Endodermal cell (in vitro differentiated cells): Measurements from ENCODE around the gene ZBTB7C. TPM values are rescaled to one million over a fixed set of nuclear protein-coding genes. Genes with fewer than 3 reads are reported as not detected.

Experiments used
- DNase-seq: peaks from one replicate; pipeline ENCODE4 v3.0.0-alpha.2; 2017
- H3K27ac ChIP-seq: 2 replicates; pipeline ENCODE4 v1.5.1; 2013; ENCODE audit warnings: mild to moderate bottlenecking, low read depth, low read length, moderate library complexity
- H3K27me3 ChIP-seq: 2 replicates; pipeline ENCODE4 v1.6.1; 2013; ENCODE audit warnings: mild to moderate bottlenecking, low read length, moderate library complexity; ENCODE audit not compliant: insufficient read depth, control insufficient read depth, poor library complexity, severe bottlenecking
- H3K36me3 ChIP-seq: 2 replicates; pipeline ENCODE4 v1.7.0; 2013; ENCODE audit warnings: mild to moderate bottlenecking, low read length, moderate library complexity; ENCODE audit not compliant: control insufficient read depth, insufficient read depth
- H3K4me1 ChIP-seq: one replicate; pipeline ENCODE4 v1.7.0; 2013; ENCODE audit warnings: low read length; ENCODE audit not compliant: control insufficient read depth, insufficient read depth
- H3K4me3 ChIP-seq: 2 replicates; pipeline ENCODE4 v1.5.1; 2013; ENCODE audit warnings: mild to moderate bottlenecking, low read length, moderate library complexity
- H3K9ac ChIP-seq: 2 replicates; pipeline ENCODE4 v1.6.1; 2013; ENCODE audit warnings: mild to moderate bottlenecking, low read length, moderate library complexity; ENCODE audit not compliant: poor library complexity, severe bottlenecking; ENCODE audit errors: extremely low read depth
- H3K9me3 ChIP-seq: 2 replicates; pipeline ENCODE4 v1.6.1; 2013; ENCODE audit warnings: mild to moderate bottlenecking, low read length, moderate library complexity; ENCODE audit not compliant: control insufficient read depth
- H3K27ac Mint-ChIP-seq: 2 replicates; pipeline ENCODE4 v1.8.0; 2020; ENCODE audit warnings: mixed read lengths
- H3K27me3 Mint-ChIP-seq: 2 replicates; pipeline ENCODE4 v1.8.0; 2021; ENCODE audit warnings: mild to moderate bottlenecking, mixed read lengths; ENCODE audit not compliant: insufficient read depth
- H3K36me3 Mint-ChIP-seq: 2 replicates; pipeline ENCODE4 v1.8.0; 2020; ENCODE audit warnings: low read depth, mixed read lengths
- H3K4me1 Mint-ChIP-seq: 2 replicates; pipeline ENCODE4 v1.8.0; 2020; ENCODE audit warnings: mixed read lengths
- H3K4me3 Mint-ChIP-seq: 2 replicates; pipeline ENCODE4 v1.8.0; 2020; ENCODE audit warnings: mild to moderate bottlenecking, moderate library complexity, mixed read lengths
- H3K9me3 Mint-ChIP-seq: 2 replicates; pipeline ENCODE4 v1.8.0; 2020; ENCODE audit warnings: mild to moderate bottlenecking, mixed read lengths
- WGBS, 2 experiments: methylation state at CpG; one replicate each; pipeline versions ENCODE4 v1.1.5 to v1.1.7; 2013; ENCODE audit warnings: missing lambda C conversion rate in 2 of 2, mixed read lengths in 1 of 2; ENCODE audit not compliant: insufficient coverage in 1 of 2, insufficient read length in 1 of 2; 5-methylcytosine and 5-hydroxymethylcytosine counted together
- total RNA-seq, 2 donors: library from RNA; stranded (reverse); fragmentation: NEBNext Ultra II Directional in 1 of 2; extraction: Animal tissue kit (Norgen Biotek cat#: 25700) in 1 of 2; gene quantifications; 2 replicates in 1 of 2; 3 replicates in 1 of 2; pipeline ENCODE4 v1.2.1, GENCODE V29; 2021
- TF ChIP-seq, protein P1 (sequence below): fragments of 200-600 bp; sonication (generic); conservative IDR thresholded peaks from 2 replicates; pipeline ENCODE4 v1.5.0; 2021; ENCODE audit warnings: antibody characterized with exemption, mild to moderate bottlenecking

The ZBTB7C gene
- total RNA-seq, 2 donors from 2014 or later: 0.31 to 0.62 TPM

DNA sequence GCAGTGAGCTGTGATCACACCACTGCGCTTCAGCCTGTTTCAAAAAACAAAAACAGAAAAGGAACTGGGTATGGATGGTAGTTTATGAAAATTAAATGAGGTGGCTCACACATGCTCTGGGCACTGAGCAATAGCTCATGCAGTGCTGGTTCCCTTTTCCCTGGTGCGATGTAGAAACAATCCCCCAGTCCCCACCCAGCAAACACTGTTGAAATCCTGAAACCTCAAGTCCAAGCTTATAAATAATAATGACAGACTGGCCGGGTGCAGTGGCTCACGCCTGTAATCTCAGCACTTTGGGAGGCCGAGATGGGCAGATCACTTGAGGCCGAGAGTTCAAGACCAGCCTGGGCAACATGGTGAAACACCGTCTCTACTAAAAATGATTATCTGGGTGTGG is 423.3 kb downstream of the ZBTB7C start:
- Histone ChIP-seq H3K4me3 (no peak overlapping the region), H3K27ac (no peak overlapping the region), H3K27me3 (no peaks in the 10 kb centered on the region), H3K9ac (no peak overlapping the region), H3K4me1 (no peaks in the 10 kb centered on the region), H3K36me3 (no peaks in the 10 kb centered on the region), H3K9me3 (peaks cover 8% of the 10 kb centered on the region)
- no peak for DNase-seq
- no peak overlapping the region for H3K4me3 Mint-ChIP-seq
- no peaks in the 10 kb centered on the region for H3K36me3 Mint-ChIP-seq
- 83 to 97% methylated on average over 6 to 7 of the region's 7 CpGs for WGBS, 2 experiments
- peaks cover 13% of the 10 kb centered on the region for H3K27me3 Mint-ChIP-seq
- no peak overlapping the region for H3K27ac Mint-ChIP-seq
- H3K9me3 Mint-ChIP-seq: peaks cover 10% of the 10 kb centered on the region
- H3K4me1 Mint-ChIP-seq: peaks cover 14% of the 10 kb centered on the region
- TF ChIP-seq, protein P1, sequence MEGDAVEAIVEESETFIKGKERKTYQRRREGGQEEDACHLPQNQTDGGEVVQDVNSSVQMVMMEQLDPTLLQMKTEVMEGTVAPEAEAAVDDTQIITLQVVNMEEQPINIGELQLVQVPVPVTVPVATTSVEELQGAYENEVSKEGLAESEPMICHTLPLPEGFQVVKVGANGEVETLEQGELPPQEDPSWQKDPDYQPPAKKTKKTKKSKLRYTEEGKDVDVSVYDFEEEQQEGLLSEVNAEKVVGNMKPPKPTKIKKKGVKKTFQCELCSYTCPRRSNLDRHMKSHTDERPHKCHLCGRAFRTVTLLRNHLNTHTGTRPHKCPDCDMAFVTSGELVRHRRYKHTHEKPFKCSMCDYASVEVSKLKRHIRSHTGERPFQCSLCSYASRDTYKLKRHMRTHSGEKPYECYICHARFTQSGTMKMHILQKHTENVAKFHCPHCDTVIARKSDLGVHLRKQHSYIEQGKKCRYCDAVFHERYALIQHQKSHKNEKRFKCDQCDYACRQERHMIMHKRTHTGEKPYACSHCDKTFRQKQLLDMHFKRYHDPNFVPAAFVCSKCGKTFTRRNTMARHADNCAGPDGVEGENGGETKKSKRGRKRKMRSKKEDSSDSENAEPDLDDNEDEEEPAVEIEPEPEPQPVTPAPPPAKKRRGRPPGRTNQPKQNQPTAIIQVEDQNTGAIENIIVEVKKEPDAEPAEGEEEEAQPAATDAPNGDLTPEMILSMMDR: no peak

DNA sequence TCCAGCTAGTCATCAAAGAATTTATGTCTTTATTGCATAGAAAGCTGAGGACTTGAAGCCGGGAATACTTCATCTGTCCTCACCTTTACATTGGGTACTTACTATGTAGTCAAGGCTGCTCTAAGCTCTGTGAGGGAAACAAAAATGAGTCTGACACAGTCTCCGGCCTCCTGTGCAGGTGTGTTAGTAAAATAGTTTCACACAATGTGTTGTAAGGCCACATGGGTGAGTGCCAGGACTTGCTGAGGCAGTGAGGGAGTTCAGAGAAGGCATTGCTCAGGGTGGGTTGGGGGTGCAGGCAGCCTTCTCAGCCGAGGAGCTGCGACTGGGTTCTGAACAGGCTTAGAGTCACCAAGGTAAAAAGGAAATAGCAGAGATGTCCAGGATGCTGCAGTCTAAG is 424.2 kb downstream of the ZBTB7C start:
- no peak overlapping the region for H3K9ac ChIP-seq
- Mint-ChIP-seq H3K4me3 (no peak overlapping the region), H3K27me3 (peaks cover 10% of the 10 kb centered on the region), H3K36me3 (no peaks in the 10 kb centered on the region), H3K4me1 (peaks cover 20% of the 10 kb centered on the region), H3K27ac (no peak overlapping the region), H3K9me3 (peaks cover 10% of the 10 kb centered on the region)
- 84 to 95% methylated on average over 4 of the region's 4 CpGs for WGBS, 2 experiments
- H3K27ac ChIP-seq: no peak overlapping the region
- no peak for DNase-seq
- no peaks in the 10 kb centered on the region for H3K27me3 ChIP-seq
- TF ChIP-seq, protein P1: no peak
- no peak overlapping the region for H3K4me3 ChIP-seq
- H3K4me1 ChIP-seq: no peaks in the 10 kb centered on the region
- peaks cover 8% of the 10 kb centered on the region for H3K9me3 ChIP-seq
- H3K36me3 ChIP-seq: no peaks in the 10 kb centered on the region

DNA sequence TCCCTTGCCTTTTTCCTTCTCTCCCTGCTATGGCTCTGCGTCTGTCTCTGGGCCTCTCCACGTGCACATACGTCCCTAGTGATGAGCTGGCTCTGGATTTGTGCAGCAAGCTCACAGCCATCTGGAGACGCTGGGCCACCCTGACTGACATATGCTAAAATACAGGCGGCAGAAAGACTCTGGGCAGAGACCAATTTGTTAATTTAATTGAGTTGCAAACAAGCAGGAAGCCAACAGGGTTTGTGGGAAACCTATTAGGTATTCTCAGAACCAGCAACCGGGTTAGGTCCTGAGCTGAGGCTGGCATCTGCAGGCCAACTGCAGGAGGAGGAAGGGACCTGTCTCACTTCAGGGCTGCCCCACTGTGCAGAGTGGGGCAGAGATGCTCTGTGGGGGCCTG is 425.2 kb downstream of the ZBTB7C start:
- Histone ChIP-seq H3K9me3 (peaks cover 8% of the 10 kb centered on the region), H3K9ac (no peak overlapping the region), H3K27me3 (no peaks in the 10 kb centered on the region), H3K27ac (no peak overlapping the region), H3K36me3 (no peaks in the 10 kb centered on the region), H3K4me1 (peaks cover 3% of the 10 kb centered on the region), H3K4me3 (no peak overlapping the region)
- Mint-ChIP-seq H3K27me3 (peaks cover 6% of the 10 kb centered on the region), H3K36me3 (no peaks in the 10 kb centered on the region), H3K4me1 (peaks cover 30% of the 10 kb centered on the region), H3K4me3 (no peak overlapping the region), H3K27ac (no peak overlapping the region), H3K9me3 (peaks cover 10% of the 10 kb centered on the region)
- TF ChIP-seq, protein P1: no peak
- DNase-seq: no peak
- 72 to 85% methylated on average over 4 to 6 of the region's 6 CpGs for WGBS, 2 experiments
